SU-DHL-6 (cell line): ENCODE measurements around the gene KCP.

ENCODE experiments used
- CTCF ChIP-seq: fragments of 200-600 bp; sonication (generic); IDR thresholded peaks from one replicate; pipeline ENCODE4 v1.5.1; 2017; ENCODE audit warnings: antibody characterized with exemption, mild to moderate bottlenecking, low read length, moderate library complexity; ENCODE audit not compliant: insufficient read depth, poor library complexity, severe bottlenecking
- EZH2phosphoT487 ChIP-seq: fragments of 200-600 bp; sonication (generic), shearing (Covaris generic); conservative IDR thresholded peaks from 2 replicates; pipeline ENCODE4 v1.6.1; 2018; ENCODE audit warnings: mild to moderate bottlenecking, antibody characterized with exemption, low read length, moderate library complexity, mixed read lengths

- TF ChIP-seq CTCF (no peak), EZH2phosphoT487 (no peak)
Observed at GRCh38 chr7:128838981-128839731, 71.4 kb downstream of the KCP start.
